Duodenal mucosa (tissue), 2 donors: Measurements from ENCODE around the gene MATN3.

Experiments
- H3K27ac ChIP-seq: one replicate; pipeline ENCODE4 v1.7.0; 2013; ENCODE audit warnings: low read depth, low read length
- H3K27me3 ChIP-seq, 2 donors: one replicate each; pipeline ENCODE4 v1.7.0; 2013; ENCODE audit warnings: low read length in 2 of 2, control low read depth in 1 of 2; ENCODE audit not compliant: insufficient read depth in 2 of 2, control insufficient read depth in 1 of 2
- H3K36me3 ChIP-seq, 2 donors: one replicate each; pipeline ENCODE4 v1.7.0; 2013; ENCODE audit warnings: low read length in 2 of 2, control low read depth in 1 of 2; ENCODE audit not compliant: insufficient read depth in 2 of 2, control insufficient read depth in 1 of 2
- H3K4me1 ChIP-seq, 2 donors: one replicate each; pipeline ENCODE4 v1.7.0; 2013; ENCODE audit warnings: low read length in 2 of 2, control low read depth in 1 of 2; ENCODE audit not compliant: insufficient read depth in 2 of 2, control insufficient read depth in 1 of 2
- H3K4me3 ChIP-seq, 2 donors: one replicate each; pipeline ENCODE4 v1.7.0; 2013; ENCODE audit warnings: low read length in 2 of 2, low read depth in 1 of 2
- H3K9ac ChIP-seq, 2 donors: one replicate each; pipeline ENCODE4 v1.7.0; 2013; ENCODE audit warnings: low read length in 2 of 2, low read depth in 1 of 2
- H3K9me3 ChIP-seq, 2 donors: one replicate each; pipeline ENCODE4 v1.7.0; 2013; ENCODE audit warnings: low read length in 2 of 2, control low read depth in 1 of 2; ENCODE audit not compliant: control insufficient read depth in 1 of 2

The MATN3 gene

GRCh38 chr2:20040489-20041172 is 28.2 kb upstream of the MATN3 start:
- peaks cover 8 to 27% of the 10 kb centered on the region in 2 donors for H3K4me1 ChIP-seq
- no peak overlapping the region for H3K27ac ChIP-seq
- no peak overlapping the region for H3K9ac ChIP-seq
- no peak overlapping the region for H3K4me3 ChIP-seq
- H3K9me3 ChIP-seq, result no peaks in the 10 kb centered on the region
- H3K27me3 ChIP-seq, result no peaks in the 10 kb centered on the region
- H3K36me3 ChIP-seq, result peaks cover 31 to 46% of the 10 kb centered on the region in 2 donors

- Histone ChIP-seq H3K36me3 (peaks cover 50 to 74% of the 10 kb centered on the region in 2 donors), H3K9me3 (no peaks in the 10 kb centered on the region), H3K9ac (no peak overlapping the region), H3K4me3 (no peak overlapping the region), H3K27me3 (no peaks in the 10 kb centered on the region), H3K27ac (no peak overlapping the region), H3K4me1 (peaks cover 7 to 14% of the 10 kb centered on the region in 2 donors)
Measured at GRCh38 chr2:20037660-20038059, 25.2 kb upstream of the MATN3 start.

DNA sequence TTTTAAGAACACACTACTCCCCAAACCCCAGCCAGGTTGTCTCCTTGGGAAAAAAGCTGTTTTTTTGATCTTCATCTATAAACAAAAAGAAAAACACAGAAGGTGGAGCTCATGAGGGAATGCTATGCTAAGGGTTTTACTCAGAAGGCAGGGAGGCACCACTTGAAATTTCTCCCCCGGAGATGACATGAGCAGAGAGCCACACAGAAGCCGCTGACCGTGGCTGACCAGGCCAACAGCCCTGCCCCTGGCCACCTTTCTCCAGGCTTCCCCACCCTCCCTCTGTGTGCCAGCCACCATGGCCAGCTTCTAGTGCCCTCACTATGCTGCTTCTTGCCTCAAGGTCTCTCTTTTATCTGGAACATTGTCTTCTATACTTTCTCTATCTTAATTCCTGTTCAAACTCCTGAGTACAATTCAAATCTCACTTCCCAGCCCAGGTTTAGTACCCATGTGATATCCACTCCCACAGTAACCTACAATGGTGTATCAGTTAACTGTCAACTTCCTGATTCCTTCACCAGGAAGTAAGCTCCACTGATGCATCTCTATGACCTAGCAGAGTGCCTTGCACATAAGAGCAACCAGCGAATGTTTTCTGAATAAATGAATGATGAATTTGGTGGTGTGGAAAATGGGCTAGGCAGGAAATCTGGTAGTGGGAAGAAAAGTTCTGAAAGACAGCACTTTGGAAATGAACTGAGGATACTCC is 23.6 kb upstream of the MATN3 start:
- Histone ChIP-seq H3K4me1 (peaks cover 0 to 9% of the 10 kb centered on the region in 2 donors), H3K36me3 (peaks cover 61 to 88% of the 10 kb centered on the region in 2 donors), H3K27me3 (no peaks in the 10 kb centered on the region), H3K9me3 (no peaks in the 10 kb centered on the region), H3K27ac (no peak overlapping the region), H3K9ac (no peak overlapping the region), H3K4me3 (no peak overlapping the region)

GRCh38 chr2:20034821-20035220 is 22.4 kb upstream of the MATN3 start:
- Histone ChIP-seq H3K27ac (no peak overlapping the region), H3K9me3 (no peaks in the 10 kb centered on the region), H3K27me3 (no peaks in the 10 kb centered on the region), H3K9ac (no peak overlapping the region), H3K4me3 (no peak overlapping the region), H3K36me3 (peaks cover 59 to 92% of the 10 kb centered on the region in 2 donors), H3K4me1 (peaks cover 0 to 9% of the 10 kb centered on the region in 2 donors)

- H3K27me3 ChIP-seq, result no peaks in the 10 kb centered on the region
- peaks cover 59 to 89% of the 10 kb centered on the region in 2 donors for H3K36me3 ChIP-seq
- no peak overlapping the region for H3K9ac ChIP-seq
- no peaks in the 10 kb centered on the region for H3K9me3 ChIP-seq
- H3K27ac ChIP-seq, result no peak overlapping the region
- no peak overlapping the region for H3K4me3 ChIP-seq
- H3K4me1 ChIP-seq, result peaks cover 0 to 9% of the 10 kb centered on the region in 2 donors
Measured at GRCh38 chr2:20034218-20034617, 21.8 kb upstream of the MATN3 start.

GRCh38 chr2:20033322-20033721 is 20.9 kb upstream of the MATN3 start:
- H3K4me3 ChIP-seq, result no peak overlapping the region
- H3K9ac ChIP-seq, result no peak overlapping the region
- peaks cover 59 to 86% of the 10 kb centered on the region in 2 donors for H3K36me3 ChIP-seq
- peaks cover 0 to 9% of the 10 kb centered on the region in 2 donors for H3K4me1 ChIP-seq
- H3K27ac ChIP-seq, result no peak overlapping the region
- no peaks in the 10 kb centered on the region for H3K27me3 ChIP-seq
- H3K9me3 ChIP-seq, result no peaks in the 10 kb centered on the region

DNA sequence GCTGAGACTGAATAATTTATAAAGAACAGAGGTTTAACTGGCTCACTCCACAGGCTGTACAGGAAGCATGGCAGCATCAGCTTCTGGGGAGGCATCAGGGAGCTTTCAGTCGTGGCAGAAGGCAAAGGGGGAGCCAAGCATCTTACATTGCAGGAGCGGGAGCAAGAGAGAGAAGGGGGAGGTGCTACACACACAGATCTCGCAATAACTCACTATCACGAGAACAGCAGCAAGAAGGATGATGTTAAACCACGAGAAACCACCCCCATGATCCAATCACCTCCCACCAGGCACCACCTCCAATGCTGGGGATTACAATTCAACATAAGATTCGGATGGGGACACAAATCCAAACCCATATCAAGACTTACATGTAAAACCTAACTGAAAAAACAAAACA is 17.8 kb upstream of the MATN3 start:
- Histone ChIP-seq H3K4me1 (peaks cover 6% of the 10 kb centered on the region in 2 donors), H3K27me3 (no peaks in the 10 kb centered on the region), H3K9me3 (no peaks in the 10 kb centered on the region), H3K36me3 (peaks cover 40 to 61% of the 10 kb centered on the region in 2 donors), H3K4me3 (no peak overlapping the region), H3K9ac (no peak overlapping the region), H3K27ac (no peak overlapping the region)

DNA sequence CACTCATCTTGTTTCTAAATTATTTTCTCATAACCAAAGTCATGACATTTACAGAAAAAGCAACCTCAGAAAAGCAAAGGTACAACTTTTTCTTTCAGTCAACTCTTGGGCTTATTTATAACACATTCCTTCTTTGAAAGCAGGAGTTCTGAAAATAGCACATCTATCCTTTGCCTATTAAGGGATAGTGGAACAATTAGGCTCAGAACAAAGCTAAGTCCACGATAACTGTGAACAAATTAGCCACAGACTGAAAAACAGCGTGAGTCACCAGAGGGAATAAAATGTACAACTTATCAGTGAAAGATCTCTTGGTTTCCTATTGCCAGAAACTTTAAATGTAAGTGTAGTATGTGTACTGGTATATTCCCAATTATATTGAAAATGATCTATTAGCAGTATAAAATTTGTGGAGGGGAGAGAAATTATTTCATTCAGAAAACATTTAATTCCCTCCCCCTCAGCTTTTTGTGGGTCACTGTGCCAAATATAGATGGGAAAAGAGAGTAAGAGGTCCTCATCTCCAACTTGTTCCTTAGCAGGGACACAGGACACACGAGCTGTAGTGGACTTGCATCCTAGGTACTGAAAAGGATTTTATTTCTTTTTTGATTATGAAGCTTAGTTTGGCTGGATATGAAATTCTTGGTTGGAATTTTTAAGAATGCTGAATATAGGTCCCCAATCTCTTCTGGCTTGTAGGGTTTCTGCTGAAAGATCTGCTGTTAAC is 15.4 kb upstream of the MATN3 start:
- Histone ChIP-seq H3K9ac (no peak overlapping the region), H3K9me3 (no peaks in the 10 kb centered on the region), H3K27ac (no peak overlapping the region), H3K36me3 (peaks cover 19 to 38% of the 10 kb centered on the region in 2 donors), H3K4me3 (no peak overlapping the region), H3K4me1 (peaks cover 6% of the 10 kb centered on the region in 2 donors), H3K27me3 (no peaks in the 10 kb centered on the region)

GRCh38 chr2:20027260-20027677 is 14.8 kb upstream of the MATN3 start:
- no peaks in the 10 kb centered on the region for H3K9me3 ChIP-seq
- H3K9ac ChIP-seq, result no peak overlapping the region
- peaks cover 14 to 32% of the 10 kb centered on the region in 2 donors for H3K36me3 ChIP-seq
- no peak overlapping the region for H3K27ac ChIP-seq
- H3K4me3 ChIP-seq, result no peak overlapping the region
- peaks cover 6% of the 10 kb centered on the region in 2 donors for H3K4me1 ChIP-seq
- no peaks in the 10 kb centered on the region for H3K27me3 ChIP-seq
